NCI-H82 treated with DMSO at 0.1 percent for 48 hours (cell line): Measurements from ENCODE around the gene ROR1.
"Not testable (repeated sequence)": the region's sequence is repeated elsewhere in the genome, so short reads cannot be mapped to it uniquely, and the experiment has no call there.

ENCODE experiments used
- DNase-seq: peaks from one replicate; lab custom pipeline; 2025; ENCODE audit not compliant: unreplicated experiment; lab: John Stamatoyannopoulos, UW

Gene ROR1

GRCh38 chr1:64200064-64200463 is 426.2 kb downstream of the ROR1 start:
- no peak for DNase-seq

DNA sequence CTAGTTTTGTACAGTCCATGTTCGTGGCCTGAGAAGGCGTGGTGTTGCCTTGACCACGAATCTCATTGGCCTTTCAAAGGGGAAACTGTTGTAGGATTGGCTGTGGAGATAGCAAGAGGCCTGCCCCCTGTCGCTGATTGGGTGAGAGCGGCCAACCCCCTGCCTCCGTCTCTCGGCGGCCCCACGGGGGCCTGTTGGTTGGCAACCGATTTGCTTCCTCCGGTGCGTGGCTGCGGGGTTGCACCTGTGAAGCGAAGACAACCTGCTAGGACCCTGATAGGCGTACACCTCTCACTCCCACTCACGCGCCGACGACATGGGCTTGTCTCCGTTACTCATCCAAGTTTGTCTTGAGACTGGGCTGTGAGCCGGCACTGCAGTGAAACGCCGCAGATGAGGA is 429.6 kb downstream of the ROR1 start, which contains the start of gene UBE2U:
Gene UBE2U, plus strand, starts transcription at position 204 of the 400 bp plus-strand sequence. CDS start 428 bp downstream, outside the sequence.
- no peak for DNase-seq

DNA sequence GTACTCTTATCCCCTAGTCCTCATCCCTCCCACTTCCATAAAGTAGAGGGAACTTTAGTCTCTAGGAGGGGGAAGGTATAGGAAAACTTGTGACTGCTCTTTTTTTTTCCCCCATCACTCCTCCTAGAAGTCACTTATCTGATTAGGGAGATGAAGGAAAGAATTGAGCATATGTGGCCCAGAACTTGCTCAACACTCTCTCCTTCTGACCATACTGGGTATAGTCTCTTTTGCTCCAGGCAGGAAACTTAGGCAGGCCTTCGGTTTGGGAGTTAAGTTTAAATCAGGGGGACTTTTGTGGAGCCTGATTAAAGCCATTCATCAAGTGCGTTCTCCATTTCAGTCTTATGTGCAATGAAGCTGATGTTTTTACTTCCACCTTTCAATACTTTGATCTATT is 435.4 kb downstream of the ROR1 start:
- peak; percentile 27 for DNase-seq

DNA sequence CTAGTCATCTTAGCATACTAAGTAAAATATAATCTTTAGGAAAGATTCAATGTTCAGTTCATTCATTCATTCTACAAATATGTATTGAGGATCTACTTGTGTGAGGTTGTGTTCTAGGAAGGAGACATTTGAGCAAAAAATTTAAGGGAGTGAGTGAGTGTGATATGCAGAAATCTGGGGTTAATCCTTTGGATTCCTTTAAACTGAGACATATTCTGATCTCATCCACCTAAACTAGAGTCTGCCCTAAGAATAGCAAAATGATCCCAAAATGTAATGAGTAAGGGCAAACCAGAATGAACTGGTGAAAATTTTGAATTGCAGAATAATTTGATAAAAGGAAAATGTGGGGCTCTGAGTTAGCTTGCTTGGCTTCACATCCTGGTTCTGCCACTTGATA is 438.2 kb downstream of the ROR1 start:
- DNase-seq: no peak

- no peak for DNase-seq
Measured at GRCh38 chr1:64215576-64215975, 441.8 kb downstream of the ROR1 start.

DNA sequence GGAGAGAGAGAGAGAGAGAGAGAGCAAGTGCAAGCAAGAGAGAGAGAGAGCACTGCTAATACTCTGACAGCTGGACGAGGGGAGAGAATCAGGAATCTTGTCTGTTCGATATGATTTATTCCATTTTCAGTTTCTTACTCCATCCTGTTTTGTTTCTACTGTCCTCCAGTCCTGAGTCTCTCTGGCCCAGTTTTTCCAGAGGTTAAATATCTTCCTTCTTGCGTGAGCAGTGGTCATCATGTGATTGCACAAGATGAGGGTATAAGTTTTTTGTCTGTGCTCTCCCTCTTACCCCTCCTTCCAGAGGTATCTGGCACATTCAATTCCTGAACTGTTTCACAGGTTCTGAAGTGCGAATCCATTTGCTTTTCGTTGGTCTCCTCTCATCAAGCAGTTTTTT is 446.4 kb downstream of the ROR1 start:
- no peak for DNase-seq

DNA sequence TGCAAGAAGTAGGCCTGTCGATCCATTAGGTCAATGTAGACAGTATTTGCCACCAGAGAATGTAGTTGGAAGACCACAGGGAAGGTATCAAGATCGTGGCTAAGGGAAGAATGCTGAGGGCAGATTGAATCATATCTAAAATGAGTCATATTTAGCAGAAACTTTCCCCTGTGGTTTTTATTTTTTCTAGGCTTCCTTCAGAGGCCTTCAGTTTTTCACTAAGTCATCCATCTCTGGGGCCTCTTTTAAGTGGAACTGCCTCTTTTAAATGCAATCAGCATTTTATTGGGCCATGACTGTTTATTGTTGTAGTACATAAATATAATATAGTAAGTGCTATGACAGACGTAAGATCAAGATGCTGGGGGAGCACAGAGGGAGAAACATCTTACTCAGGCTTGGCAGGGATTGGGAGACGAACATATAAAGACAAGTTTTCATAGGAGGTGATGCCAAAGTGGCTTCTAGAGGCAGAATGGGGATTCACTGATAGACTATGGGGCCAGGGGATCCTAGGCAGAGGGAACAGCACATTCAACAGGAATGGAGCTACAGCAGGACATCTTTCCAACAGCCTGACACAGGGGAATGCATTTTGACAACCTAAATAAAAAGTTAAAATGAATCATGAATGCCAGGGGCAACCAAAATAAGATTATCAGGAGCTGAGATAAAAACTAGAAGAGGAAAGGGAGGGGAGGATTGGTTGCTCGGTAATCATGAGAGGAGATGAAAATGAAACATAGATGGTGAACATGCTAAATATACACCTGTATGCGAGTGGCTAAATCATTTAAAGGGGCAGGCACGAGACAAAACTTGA is 449.7 kb downstream of the ROR1 start:
- DNase-seq: no peak

DNA sequence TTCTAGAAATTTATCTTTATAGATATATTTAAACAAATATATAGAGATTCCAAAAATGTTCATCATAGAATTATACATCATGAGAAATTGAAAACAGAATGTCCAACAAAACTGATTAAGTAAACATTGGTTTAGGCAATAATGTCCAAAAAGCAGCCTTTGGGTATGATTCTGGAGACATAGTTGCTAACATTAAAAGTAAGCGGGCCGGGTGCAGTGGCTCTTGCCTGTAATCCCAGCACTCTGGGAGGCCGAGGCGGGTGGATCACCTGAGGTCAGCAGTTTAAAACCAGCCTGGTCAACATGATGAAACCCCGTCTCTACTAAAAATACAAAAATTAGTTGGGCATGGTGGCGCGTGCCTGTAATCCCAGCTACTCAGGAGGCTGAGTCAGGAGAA is 450.4 kb downstream of the ROR1 start:
- not testable (repeated sequence) for DNase-seq

DNA sequence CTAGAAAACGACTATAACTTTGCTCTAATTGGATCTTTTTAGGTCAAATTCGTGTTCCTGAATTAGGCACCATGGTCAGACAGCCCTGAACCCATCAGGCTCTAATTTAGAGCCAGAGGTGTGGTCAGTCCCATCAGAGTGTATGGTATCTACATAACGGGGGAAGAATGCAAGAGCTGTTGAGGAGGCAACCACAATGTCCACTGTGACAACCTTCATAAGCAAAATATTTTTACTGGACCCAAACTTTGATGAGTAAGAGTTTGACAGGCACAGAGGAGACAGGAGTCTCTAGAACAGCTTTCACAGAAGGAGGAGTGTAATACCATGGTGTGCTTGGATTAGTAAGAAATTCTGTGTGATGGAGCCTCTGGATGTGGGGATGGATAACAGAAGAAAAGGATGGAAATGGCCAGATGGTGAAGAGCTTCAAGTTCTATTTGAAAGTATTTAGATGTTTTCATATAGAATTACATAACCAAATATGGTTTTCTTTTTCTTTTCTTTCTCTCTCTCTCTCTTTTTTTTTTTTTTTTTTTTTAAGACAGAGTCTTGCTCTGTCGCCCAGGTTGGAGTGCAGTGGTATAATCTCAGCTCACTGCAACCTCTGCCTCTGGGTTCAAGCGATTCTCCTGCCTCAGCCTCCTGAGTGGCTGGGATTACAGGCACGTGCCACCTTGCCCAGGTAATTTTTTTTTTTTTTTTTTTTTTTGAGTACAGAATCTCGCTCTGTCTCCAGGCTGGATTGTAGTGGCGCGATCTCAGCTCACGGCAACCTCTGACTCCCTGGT is 454.5 kb downstream of the ROR1 start:
- DNase-seq: no peak

GRCh38 chr1:64229307-64229706 is 455.5 kb downstream of the ROR1 start:
- no peak for DNase-seq
